ENCODE measurements around the gene PLOD1.
A peak's percentile ranks its signal among the peaks of the same experiment; 100 is the strongest.
"Not testable (repeated sequence)": the region's sequence is repeated elsewhere in the genome, so short reads cannot be mapped to it uniquely, and the experiment has no call there.

The PLOD1 gene

GRCh38 chr1:11912000-11912399 lies 22.5 kb upstream of the PLOD1 start:
- no peaks in the 10 kb centered on the region for H3K9me3 ChIP-seq
- DNase-seq: no peak
- H3K4me1 ChIP-seq: peaks cover 0 to 3% (median 0%) of the 10 kb centered on the region in 4 donors
- H3K4me3 ChIP-seq: no peak overlapping the region
- intact Hi-C loops (cut with DNase I; ENCODE audit: low total_unique reads): no loop called here
- H3K36me3 ChIP-seq: peaks cover 0 to 4% (median 0%) of the 10 kb centered on the region in 3 donors
- no peak for TF ChIP-seq CTCF (IDR thresholded peaks at IDR 0.05)
- H3K27me3 ChIP-seq: no peaks in the 10 kb centered on the region
- no peak overlapping the region for H3K27ac ChIP-seq

- H3K4me3 ChIP-seq; H3K27ac ChIP-seq; H3K9me3 ChIP-seq; H3K36me3 ChIP-seq; H3K4me1 ChIP-seq; intact Hi-C loops (cut with DNase I; ENCODE audit: low total_unique reads); DNase-seq; H3K27me3 ChIP-seq: not testable (repeated sequence)
Measured at GRCh38 chr1:11912482-11913216, 21.9 kb upstream of the PLOD1 start.

- intact Hi-C loops (cut with DNase I; ENCODE audit: low total_unique reads): no loop called here
- TF ChIP-seq CTCF (IDR thresholded peaks at IDR 0.05): no peak
- no peak for DNase-seq
- no peak overlapping the region for H3K27ac ChIP-seq
- H3K9me3 ChIP-seq: no peaks in the 10 kb centered on the region
- no peaks in the 10 kb centered on the region for H3K27me3 ChIP-seq
- H3K4me1 ChIP-seq: peaks cover 0 to 10% (median 5%) of the 10 kb centered on the region in 4 donors
- peaks cover 0 to 9% (median 4%) of the 10 kb centered on the region in 3 donors for H3K36me3 ChIP-seq
- H3K4me3 ChIP-seq: no peak overlapping the region
Measured at GRCh38 chr1:11913291-11913690, 21.2 kb upstream of the PLOD1 start.

GRCh38 chr1:11914024-11914423 lies 20.5 kb upstream of the PLOD1 start:
- no peak for DNase-seq
- H3K27me3 ChIP-seq: no peaks in the 10 kb centered on the region
- H3K27ac ChIP-seq: no peak overlapping the region
- H3K4me3 ChIP-seq: no peak overlapping the region
- H3K4me1 ChIP-seq: peaks cover 0 to 17% (median 12%) of the 10 kb centered on the region in 4 donors
- H3K9me3 ChIP-seq: no peaks in the 10 kb centered on the region
- H3K36me3 ChIP-seq: peaks cover 0 to 12% (median 4%) of the 10 kb centered on the region in 3 donors
- no peak for TF ChIP-seq CTCF (IDR thresholded peaks at IDR 0.05)
- intact Hi-C loops (cut with DNase I; ENCODE audit: low total_unique reads): no loop called here

GRCh38 chr1:11918799-11919519 lies 15.6 kb upstream of the PLOD1 start:
- peaks cover 23 to 49% (median 32%) of the 10 kb centered on the region in 3 donors for H3K36me3 ChIP-seq
- no peaks in the 10 kb centered on the region for H3K27me3 ChIP-seq
- no peaks in the 10 kb centered on the region for H3K9me3 ChIP-seq
- peak; percentile 80 to 93 for DNase-seq
- peaks cover 0 to 62% (median 52%) of the 10 kb centered on the region in 4 donors for H3K4me1 ChIP-seq
- peak overlapping the region; percentile 58 to 80 for H3K27ac ChIP-seq
- TF ChIP-seq CTCF (IDR thresholded peaks at IDR 0.05): no peak
- intact Hi-C loops (cut with DNase I; ENCODE audit: low total_unique reads): no loop called here
- H3K4me3 ChIP-seq: no peak overlapping the region

- Histone ChIP-seq H3K27ac (peak overlapping the region; percentile 58 to 80), H3K9me3 (no peaks in the 10 kb centered on the region), H3K4me3 (no peak overlapping the region), H3K36me3 (peaks cover 23 to 49% (median 32%) of the 10 kb centered on the region in 3 donors), H3K4me1 (peaks cover 0 to 69% (median 59%) of the 10 kb centered on the region in 4 donors), H3K27me3 (no peaks in the 10 kb centered on the region)
- TF ChIP-seq CTCF (IDR thresholded peaks at IDR 0.05): no peak
- intact Hi-C loops (cut with DNase I; ENCODE audit: low total_unique reads): no loop called here
- no peak for DNase-seq
Measured at GRCh38 chr1:11919621-11920020, 14.9 kb upstream of the PLOD1 start.

Data from tibial artery (tissue), 4 donors.